GM18526 (cell line): ENCODE measurements around the gene DYNC1H1.

Experiments used
- POLR2A ChIP-seq: IDR thresholded peaks from 3 replicates; pipeline ENCODE4 v1.6.1; 2011; ENCODE audit not compliant: insufficient read length; ENCODE audit errors: extremely low read depth

The DYNC1H1 gene

GRCh38 chr14:102089621-102090343 lies 125.4 kb downstream of the DYNC1H1 start:
- TF ChIP-seq POLR2A: no peak

DNA sequence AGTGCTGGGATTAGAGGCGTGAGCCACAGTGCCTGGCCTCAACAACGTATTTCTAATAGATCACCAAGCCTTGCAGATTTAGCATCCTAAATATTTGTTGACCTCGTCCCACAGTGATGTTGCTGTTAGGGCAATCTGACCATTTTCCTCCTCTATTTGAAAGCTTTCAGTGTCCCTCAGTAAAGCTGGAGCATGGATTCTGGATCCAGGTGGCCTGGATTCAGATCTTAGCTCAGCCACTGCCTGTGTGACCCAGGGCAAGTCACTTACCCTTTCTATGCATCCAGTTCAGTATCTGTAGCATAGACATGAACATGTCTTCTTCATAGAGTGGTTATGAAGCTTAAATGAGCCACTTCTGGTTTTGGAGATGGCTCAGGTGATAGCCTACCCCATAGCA lies 126.3 kb downstream of the DYNC1H1 start:
- no peak for TF ChIP-seq POLR2A

DNA sequence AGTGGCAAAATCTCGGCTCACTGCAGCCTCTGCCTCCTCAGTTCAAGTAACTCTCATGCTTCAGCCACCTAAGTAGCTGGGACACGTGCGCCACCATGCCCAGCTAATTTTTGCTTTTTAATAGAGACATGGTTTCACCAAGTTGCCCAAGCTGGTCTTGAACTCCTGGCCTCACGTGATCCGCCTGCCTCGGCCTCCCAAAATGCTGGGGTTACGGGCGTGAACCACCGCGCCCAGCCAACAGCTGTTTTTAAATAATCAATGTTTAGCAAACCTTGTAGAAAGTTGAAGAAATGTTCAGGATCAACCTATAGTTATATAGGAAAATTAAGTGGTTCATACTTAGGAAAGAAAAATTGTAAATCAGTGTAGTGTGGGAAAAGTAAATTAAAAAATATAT lies 128.4 kb downstream of the DYNC1H1 start:
- no peak for TF ChIP-seq POLR2A

GRCh38 chr14:102094101-102094500 lies 129.7 kb downstream of the DYNC1H1 start:
- no peak for TF ChIP-seq POLR2A

GRCh38 chr14:102095231-102095870 lies 131.0 kb downstream of the DYNC1H1 start:
- no peak for TF ChIP-seq POLR2A

DNA sequence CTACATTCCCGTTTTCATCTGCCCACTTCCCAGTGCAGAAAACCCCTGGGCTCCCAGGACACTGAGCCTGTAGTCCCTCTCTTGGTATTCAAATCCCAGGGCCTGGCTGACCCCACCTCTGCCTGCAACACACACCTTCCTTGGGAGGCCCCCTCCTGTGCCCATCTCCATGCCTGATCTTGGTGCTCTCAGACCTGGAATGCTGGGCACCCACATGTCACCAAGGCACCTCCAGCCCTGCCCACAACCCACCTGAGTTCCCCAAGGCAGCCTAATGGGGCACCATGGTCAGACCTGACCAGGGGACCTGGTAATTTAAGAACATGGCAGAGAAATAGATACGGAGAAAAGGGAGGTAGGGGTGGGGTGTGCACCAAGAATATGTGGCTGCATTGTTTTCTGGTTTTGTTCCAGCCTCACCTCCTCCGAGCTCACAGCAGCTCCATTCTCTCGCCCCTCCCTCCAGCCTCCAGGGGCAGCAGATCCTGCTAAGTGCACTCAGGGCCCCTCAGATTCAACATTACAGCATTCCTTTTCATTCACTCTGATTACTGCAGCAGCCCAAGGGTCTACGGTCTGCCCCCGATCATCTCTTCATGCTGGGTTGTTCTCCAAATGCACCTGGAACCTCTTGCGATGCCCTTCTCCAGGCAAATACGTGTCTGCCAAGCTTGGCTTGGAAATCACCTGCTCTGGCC lies 131.6 kb downstream of the DYNC1H1 start:
- no peak for TF ChIP-seq POLR2A

- TF ChIP-seq POLR2A: no peak
Observed at GRCh38 chr14:102096569-102097188, 132.3 kb downstream of the DYNC1H1 start.

- no peak for TF ChIP-seq POLR2A
Observed at GRCh38 chr14:102097441-102098135, 133.2 kb downstream of the DYNC1H1 start.

- no peak for TF ChIP-seq POLR2A
Observed at GRCh38 chr14:102103062-102103695, 138.8 kb downstream of the DYNC1H1 start.

DNA sequence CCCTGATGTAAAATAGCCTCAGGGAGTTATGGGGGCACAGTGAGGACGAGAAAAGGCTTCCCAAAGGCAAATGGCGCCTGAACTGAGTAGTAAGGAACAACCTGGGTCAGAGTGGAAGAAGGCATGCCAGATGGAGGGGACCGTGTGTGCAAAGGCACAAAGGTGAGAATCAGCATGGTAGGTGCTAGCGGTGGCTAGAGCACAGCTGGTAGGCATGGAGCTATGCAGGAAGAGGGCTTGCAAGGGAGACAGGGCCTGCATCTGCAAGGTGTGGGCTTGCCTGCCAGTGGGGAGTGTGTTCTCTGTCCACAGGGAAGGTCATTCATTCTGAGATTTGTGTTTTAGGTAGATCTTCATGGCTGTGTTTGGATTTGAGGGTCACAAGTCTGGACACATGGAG lies 141.0 kb downstream of the DYNC1H1 start:
- no peak for TF ChIP-seq POLR2A
